ENCODE results near the gene ZNF780A.

DNA sequence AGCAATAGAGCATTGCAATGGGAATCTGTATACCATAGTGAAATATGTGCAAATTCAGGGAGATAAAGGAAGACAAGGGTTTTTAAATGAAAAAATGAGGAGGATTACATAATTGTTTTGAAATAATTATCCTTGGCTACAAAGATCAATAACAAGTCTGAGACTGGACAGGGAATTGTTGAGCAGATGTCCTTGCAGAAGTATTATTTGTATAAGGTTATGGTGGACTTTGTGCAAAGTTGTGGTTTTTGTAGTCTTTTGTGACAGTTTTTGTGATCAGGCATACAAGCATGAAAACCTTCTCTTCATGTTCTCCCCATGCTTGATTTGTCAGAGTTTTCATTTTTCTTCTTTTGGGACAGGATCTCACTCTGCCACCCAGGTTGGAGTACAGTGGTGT lies 25.3 kb upstream of the ZNF780A start:
- TF ChIP-seq POLR2A (IDR thresholded peaks at IDR 0.05), result no peak
- TF ChIP-seq, protein P1, sequence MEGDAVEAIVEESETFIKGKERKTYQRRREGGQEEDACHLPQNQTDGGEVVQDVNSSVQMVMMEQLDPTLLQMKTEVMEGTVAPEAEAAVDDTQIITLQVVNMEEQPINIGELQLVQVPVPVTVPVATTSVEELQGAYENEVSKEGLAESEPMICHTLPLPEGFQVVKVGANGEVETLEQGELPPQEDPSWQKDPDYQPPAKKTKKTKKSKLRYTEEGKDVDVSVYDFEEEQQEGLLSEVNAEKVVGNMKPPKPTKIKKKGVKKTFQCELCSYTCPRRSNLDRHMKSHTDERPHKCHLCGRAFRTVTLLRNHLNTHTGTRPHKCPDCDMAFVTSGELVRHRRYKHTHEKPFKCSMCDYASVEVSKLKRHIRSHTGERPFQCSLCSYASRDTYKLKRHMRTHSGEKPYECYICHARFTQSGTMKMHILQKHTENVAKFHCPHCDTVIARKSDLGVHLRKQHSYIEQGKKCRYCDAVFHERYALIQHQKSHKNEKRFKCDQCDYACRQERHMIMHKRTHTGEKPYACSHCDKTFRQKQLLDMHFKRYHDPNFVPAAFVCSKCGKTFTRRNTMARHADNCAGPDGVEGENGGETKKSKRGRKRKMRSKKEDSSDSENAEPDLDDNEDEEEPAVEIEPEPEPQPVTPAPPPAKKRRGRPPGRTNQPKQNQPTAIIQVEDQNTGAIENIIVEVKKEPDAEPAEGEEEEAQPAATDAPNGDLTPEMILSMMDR (IDR thresholded peaks at IDR 0.05), result no peak

Data from lower leg skin (tissue), 3 donors.